Thyroid gland (tissue), 4 donors: Measurements from ENCODE around the gene HYAL1.

Source experiments
- POLR2A ChIP-seq, 2 donors: fragments of 450-650 bp; IDR thresholded peaks; one replicate each; pipeline ENCODE4 v1.6.1; 2017; ENCODE audit warnings: antibody characterized with exemption in 2 of 2, mild to moderate bottlenecking in 2 of 2, moderate library complexity in 1 of 2
- TF ChIP-seq, protein P1 (sequence below), 6 experiments: fragments of 200-600 bp in 3 of 6; fragments of 450-650 bp in 3 of 6; sonication (generic) in 3 of 6; IDR thresholded peaks; one replicate each; pipeline ENCODE4 v1.5.1; 2016 to 2019; ENCODE audit warnings: antibody characterized with exemption in 6 of 6, mild to moderate bottlenecking in 2 of 6, inconsistent platforms in 1 of 6, moderate library complexity in 1 of 6

DNA sequence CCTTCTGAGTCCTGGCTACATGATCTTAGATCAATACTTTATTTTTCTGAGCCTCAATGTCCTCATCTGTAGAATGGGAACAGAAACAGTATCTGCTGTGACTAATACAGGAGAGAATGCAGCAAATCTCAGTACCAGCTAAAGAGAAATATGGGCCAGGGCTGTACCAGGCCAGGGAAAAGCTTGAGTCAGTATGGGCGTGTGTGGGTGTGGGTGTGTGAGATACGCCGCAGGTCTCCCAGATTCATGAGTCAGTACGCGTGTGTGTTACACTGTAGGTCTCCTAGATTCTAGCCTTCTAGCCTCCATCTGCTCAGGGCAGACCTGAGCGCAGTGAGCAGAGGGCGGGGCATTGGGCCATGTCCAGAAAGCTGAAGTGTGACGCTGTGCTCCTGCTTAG, 52.2 kb downstream of the HYAL1 start:
- TF ChIP-seq POLR2A (IDR thresholded peaks at IDR 0.05) = no peak
- TF ChIP-seq, protein P1, sequence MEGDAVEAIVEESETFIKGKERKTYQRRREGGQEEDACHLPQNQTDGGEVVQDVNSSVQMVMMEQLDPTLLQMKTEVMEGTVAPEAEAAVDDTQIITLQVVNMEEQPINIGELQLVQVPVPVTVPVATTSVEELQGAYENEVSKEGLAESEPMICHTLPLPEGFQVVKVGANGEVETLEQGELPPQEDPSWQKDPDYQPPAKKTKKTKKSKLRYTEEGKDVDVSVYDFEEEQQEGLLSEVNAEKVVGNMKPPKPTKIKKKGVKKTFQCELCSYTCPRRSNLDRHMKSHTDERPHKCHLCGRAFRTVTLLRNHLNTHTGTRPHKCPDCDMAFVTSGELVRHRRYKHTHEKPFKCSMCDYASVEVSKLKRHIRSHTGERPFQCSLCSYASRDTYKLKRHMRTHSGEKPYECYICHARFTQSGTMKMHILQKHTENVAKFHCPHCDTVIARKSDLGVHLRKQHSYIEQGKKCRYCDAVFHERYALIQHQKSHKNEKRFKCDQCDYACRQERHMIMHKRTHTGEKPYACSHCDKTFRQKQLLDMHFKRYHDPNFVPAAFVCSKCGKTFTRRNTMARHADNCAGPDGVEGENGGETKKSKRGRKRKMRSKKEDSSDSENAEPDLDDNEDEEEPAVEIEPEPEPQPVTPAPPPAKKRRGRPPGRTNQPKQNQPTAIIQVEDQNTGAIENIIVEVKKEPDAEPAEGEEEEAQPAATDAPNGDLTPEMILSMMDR (IDR thresholded peaks at IDR 0.05) = no peak
